Measurements from ENCODE around the gene VIP.

DNA sequence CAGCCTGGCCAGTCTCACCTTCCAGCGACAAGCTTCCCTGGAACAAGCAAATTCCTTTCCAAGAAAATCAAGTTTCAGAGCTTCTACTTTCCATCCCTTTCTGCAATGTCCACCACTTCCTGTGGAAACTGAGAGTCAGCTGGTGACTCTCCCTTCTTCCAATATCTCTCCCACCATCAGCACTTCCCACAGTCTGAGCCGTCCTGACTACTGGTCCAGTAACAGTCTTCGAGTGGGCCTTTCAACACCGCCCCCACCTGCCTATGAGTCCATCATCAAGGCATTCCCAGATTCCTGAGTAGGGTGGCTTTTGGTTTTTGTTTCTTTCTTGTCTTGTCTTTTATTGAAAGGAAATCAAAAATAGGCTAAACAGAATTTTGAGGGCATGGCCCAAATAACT is 28.6 kb upstream of the VIP start:
- TF ChIP-seq POLR2AphosphoS5 (IDR thresholded peaks at IDR 0.05; ENCODE audit: low read depth, low read length) (no peak), POU2F2 (IDR thresholded peaks at IDR 0.05; ENCODE audit: low read depth, low read length) (no peak), POLR2A (IDR thresholded peaks at IDR 0.05; ENCODE audit: low read depth, low read length) (no peak), TAF1 (IDR thresholded peaks at IDR 0.05; ENCODE audit: low read depth, low read length) (no peak), SPI1 (IDR thresholded peaks at IDR 0.05; ENCODE audit: low read depth, low read length) (no peak), PAX5 (IDR thresholded peaks at IDR 0.05; ENCODE audit: insufficient read depth, low read length, severe bottlenecking) (no peak)
